ENCODE results near the gene TECPR2.
A peak's percentile ranks its signal among the peaks of the same experiment; 100 is the strongest.

Gene TECPR2

DNA sequence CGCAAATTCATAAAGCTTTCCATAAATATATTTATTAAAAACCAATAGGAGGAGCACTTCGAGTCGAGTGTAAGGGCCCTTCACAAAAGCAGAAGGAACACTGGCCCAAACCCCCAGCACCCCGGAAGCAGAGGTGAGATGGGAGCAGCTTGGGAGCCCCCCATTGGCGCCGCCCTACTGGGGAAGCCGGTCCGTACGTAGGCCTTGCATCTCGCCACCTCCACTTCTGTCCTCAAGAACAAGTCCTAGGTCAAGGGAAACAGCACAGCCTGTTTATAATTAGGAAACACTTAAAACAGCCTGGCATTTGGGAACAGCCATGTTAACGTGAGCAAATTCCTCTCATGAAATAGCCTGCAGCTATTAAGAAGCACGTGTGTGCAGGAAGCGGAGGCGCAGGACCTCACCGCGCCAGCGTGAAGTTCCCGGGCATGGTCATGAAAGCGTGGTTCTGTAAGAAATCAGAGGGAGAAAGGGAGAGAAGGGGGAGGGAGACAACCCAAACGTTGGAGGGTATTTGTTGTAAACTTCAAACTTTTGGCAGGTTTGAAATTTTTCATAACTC is 139.1 kb downstream of the TECPR2 start:
- TF ChIP-seq ZNF274 (IDR thresholded peaks at IDR 0.05; ENCODE audit: low read depth, low read length), result no peak
- no peak overlapping the region for H3K4me3 ChIP-seq (ENCODE audit: low read length)

DNA sequence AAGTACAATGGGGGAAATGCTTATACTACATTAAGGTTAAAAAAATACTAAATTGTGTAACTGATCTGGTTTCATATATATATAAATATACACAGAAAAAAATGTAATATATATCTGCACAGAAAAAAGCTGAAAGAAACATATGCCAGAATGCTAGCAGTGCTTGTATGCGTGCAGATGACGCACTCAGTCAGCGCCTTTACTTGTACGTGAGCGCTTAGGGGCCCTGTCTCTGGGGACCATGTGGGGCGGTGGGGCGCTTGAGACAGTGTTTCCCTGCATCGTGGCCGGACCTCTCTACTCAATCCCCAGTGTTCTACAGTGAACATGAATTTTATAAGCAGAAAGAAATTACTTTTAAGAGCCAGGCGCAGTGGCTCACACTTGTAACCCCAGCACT is 139.8 kb downstream of the TECPR2 start:
- H3K4me3 ChIP-seq (ENCODE audit: low read length), result no peak overlapping the region
- TF ChIP-seq ZNF274 (IDR thresholded peaks at IDR 0.05; ENCODE audit: low read depth, low read length), result no peak

DNA sequence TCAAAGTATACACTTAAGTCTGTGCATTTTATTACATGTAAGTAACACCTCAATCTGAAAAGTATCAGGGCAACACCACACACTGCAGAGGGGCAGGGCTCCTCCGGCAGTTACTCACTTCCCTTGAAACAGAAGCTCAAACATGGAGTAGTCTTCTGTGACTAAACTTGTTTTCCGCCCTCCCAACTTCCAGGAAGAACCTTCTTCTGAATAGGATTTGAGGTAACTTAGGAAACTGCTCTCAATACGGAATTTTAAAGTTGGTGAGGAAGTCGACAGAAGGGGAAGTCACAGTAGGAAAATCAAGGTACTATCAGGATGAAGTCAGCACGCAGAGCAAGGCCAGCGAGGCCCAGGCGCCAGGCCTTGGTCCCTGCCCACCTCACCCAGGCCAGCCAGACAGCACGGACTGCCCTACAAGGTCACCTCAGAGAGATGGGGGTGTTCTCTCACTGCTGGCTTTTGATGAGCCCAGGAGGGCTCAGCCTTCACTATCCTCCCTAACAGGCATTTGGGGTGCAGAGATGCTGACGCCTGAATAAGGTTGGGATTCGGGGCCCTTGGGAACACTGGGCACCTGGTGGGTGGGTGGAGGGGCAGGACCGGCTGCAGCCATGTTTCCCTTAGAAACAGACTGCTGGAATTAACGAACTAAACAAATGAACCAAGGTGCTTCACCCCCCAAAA is 141.0 kb downstream of the TECPR2 start:
- TF ChIP-seq ZNF274 (IDR thresholded peaks at IDR 0.05; ENCODE audit: low read depth, low read length), result no peak

DNA sequence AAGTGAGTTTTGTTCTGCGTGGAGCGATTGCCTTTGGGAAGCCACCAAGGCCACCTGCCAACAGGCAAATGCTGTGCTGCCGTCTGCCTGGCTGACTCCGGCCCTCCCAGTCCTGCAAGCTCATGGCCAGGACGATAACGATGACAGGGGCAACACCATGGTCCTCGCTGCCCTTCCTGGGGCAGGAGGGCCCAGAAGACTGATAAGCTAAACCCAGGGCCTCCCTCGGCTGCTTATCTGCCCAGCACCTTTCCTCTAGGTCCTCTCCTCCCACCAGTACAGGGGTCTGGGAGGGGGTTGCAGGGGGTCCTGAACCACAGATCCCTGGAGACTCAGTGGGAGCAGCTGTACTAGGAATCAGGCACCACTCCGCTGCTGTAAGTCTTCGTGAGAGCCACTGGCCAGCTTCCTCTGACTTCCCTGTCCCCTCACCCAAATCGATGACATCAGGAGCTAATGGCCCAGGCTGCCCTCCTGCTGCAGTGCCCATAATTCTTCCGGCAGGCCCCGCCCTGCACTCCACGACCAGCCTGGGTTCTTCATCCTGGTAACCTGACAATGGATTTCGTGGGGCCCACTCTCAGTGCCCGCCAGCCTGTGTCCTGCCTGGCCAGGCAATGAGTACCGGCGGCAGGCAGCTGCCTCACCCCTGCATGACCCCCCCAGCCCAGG is 141.7 kb downstream of the TECPR2 start:
- no peak for TF ChIP-seq ZNF274 (IDR thresholded peaks at IDR 0.05; ENCODE audit: low read depth, low read length)
- no peak overlapping the region for H3K4me3 ChIP-seq (ENCODE audit: low read length)

More for the DNA sequence above, 141.0 kb downstream of the TECPR2 start:
- no peak overlapping the region for H3K4me3 ChIP-seq (ENCODE audit: low read length)

DNA sequence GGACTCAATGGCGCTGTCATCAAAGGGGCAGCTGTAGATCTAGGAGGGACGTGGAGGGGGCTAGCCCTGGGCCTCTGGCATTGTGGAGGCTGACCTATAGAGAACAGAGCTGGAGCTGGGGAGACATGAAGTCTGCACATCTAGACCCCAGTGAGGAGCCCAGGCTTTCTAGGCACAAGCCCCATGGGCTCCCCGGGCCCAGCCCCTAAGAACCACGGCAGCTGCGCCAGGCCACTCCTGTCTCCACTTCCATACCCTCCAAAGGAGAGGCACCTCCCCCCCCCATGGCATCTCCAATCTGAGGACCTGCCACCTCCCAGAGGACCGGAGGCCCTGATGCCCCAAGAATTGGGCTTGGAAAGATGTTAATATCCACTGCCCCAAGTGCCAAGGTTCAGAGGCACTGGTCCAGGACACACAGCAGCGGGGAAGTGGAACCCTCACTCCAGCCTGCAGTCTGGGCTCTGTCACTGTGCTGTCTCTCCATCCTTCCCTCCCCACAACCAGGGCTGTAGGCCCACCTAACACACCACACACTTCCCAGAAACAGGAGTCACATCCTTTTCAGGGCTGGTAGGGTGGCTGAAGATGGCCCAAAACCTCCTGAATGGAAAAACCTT is 142.4 kb downstream of the TECPR2 start:
- H3K4me3 ChIP-seq (ENCODE audit: low read length), result no peak overlapping the region
- TF ChIP-seq ZNF274 (IDR thresholded peaks at IDR 0.05; ENCODE audit: low read depth, low read length), result no peak

DNA sequence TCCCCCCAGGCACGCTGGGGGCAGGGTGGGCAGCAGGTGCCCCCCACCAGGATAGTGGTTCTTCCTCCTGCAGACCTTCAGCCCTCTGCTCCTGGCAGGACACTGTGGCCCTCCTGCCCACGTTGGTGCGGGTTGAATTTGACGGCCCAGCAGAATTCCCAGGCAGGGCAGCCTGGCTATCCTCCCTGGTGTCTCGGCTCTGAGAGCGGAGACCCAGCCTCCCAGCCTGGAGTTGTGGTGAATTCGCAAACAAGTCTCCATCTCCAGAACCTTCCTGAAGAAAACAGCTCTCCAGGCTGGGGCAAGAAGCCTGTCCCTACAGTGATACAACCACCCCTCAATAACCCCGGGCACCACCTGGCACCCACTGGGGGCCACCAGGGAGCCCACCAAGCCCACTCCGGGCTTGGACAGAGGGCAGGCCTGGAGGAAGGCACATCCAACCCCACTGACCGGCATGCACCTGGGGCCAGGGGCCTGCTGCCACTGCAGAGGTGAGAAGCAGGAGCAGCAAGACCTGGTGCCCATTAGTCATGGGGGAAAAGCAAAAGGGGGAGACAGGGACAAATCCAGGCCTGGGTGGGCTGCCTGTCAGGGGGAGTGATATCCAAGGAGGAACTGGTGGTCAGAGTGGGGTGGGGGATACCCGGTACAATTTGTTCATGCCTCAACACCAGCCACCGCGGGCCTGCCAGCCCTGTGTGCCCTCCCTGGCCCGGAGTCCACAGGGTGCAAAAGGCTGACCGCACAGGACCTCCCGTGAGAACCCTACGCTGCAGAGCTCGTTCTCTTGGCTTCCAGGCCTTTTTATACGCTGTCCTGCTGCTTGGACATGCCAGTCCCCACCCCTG is 143.3 kb downstream of the TECPR2 start:
- TF ChIP-seq ZNF274 (IDR thresholded peaks at IDR 0.05; ENCODE audit: low read depth, low read length), result no peak
- no peak overlapping the region for H3K4me3 ChIP-seq (ENCODE audit: low read length)

DNA sequence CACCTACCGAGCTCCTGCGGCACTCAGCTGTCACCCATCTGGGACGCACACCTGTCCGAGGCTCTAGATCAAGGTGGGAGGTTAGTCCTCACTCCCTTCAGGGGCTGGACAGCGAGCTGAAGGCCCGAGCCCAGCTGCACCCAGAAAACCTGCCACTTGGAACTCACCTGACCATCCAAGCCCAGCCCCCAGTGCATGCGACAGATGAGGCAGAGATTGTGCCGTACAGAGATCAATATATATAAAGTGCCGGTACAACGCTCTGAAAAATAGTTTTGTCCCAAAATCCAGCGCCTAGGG is 143.8 kb downstream of the TECPR2 start:
- no peak overlapping the region for H3K4me3 ChIP-seq (ENCODE audit: low read length)
- TF ChIP-seq ZNF274 (IDR thresholded peaks at IDR 0.05; ENCODE audit: low read depth, low read length), result no peak

DNA sequence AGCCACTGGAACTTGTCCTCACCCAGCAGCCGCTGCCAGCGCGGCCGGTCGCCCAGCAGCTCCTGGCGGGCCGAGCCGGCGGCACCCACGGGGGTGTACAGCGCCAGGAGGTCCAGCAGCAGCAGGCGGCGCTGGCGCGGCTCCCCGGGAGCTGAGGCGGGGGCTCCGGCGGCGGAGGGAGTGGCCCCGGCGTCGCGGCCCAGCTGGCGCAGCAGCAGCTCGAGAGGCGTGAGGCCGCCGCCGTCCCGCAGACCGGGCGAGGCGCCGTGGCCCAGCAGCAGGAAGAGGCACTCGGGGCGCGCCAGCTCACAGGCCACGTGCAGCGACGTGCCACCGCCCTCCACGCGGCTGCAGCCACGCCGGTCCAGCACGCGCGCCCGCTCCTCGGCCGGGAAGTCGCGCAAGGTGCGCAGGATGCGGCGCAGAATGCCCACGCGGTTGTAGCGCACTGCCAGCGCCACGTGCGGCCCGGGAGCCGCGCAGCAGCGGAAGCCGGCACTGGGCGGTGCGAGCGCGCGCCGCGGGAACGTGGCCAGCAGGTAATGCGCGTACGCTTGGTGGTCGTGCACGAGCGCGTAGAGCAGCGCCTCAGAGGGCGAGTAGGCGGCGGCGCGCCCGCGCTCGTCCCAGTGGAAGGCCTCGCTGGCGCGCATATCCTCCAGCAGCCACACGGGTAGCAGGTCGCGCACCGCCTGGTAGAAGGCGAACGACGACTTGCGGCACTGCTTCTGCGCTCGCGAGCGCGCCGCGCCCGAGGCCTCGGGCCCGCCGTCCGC is 144.5 kb downstream of the TECPR2 start:
- no peak overlapping the region for H3K4me3 ChIP-seq (ENCODE audit: low read length)
- no peak for TF ChIP-seq ZNF274 (IDR thresholded peaks at IDR 0.05; ENCODE audit: low read depth, low read length)

DNA sequence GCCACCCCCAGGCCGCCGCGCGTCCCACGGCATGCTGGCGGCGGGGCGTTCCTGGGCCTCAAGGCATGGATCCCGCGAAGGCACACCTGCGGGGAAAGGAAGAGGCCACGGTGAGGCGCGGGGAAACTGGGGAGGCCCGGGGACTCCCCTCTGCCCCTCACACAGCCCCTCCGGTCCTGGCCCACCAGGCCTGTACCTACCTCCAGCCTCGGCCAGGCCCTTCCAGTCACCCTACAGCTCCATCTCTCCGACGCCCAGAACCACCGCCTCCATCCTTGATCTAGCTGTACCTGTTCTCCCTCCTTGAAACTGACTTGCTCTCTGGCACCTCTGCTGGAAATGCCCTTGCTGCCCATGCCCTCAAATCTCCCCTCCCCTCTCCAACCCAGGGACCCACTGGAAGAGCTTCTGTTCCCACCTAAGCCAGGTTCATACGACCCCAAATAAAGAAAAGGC is 145.1 kb downstream of the TECPR2 start:
- H3K4me3 ChIP-seq (ENCODE audit: low read length), result no peak overlapping the region
- no peak for TF ChIP-seq ZNF274 (IDR thresholded peaks at IDR 0.05; ENCODE audit: low read depth, low read length)

DNA sequence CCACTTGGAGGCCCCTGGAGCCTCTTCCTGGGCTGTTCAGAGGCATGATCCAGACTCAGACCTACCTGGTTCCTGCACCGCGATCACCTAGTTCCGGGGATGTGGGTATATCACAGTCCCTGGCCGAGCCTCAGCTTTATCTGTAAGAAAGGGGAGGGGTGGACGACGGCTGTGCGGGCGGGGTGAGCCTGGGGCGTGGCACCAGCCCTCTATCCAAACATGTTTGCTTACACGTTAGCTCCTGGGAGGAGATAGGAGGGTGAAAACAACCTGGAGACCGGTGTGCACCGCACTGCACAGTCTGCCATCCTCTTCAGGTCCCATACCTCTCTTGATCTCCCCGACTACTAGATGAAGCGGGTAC is 145.7 kb downstream of the TECPR2 start:
- TF ChIP-seq ZNF274 (IDR thresholded peaks at IDR 0.05; ENCODE audit: low read depth, low read length), result no peak
- no peak overlapping the region for H3K4me3 ChIP-seq (ENCODE audit: low read length)

DNA sequence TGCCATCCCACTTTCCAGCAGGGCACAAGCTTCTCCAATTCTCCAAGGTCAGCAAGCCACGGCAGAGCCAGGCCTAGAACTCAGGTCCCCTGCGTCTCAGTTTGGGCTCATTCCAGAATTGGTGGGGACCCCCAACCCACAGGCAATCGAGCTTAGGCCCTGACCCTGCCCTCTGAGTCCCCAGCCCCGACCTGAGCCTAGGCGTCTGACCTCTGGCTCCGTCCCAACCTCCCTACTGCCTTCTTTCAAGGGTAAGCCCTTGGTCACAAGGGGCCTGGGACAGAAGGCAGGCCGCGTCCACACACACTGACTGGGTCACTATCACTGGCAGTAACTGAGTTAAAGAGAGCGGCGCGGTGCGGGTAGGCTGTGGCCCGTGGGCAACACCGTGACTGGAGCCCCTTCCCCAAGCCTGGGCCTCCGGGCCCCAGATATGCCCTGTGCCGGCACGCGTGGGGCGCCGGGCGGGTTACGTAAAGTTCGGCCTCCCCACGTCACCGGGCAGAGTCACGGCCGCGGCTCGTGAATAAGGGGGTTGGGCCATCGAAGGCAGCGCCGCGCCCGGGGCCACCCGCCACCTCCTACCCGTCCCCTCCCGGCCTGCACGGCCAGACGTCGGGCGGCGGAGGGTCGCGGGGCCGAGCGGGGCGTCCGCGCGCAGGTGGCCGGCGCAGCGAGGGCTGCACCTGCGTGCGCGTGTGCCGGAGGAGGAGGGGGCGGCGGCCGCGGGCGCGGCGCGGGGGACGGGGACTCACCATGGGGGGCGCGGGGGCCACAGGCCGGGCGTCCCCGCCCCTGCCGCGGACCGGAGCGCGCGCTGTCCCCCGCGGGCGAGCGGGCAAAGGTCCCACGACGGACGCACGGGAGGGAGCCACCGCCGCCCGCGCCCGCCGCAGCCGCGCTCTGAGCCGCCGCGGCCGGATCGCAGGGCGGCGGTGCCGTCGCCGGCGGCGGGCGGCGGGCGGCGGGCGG is 146.3 kb downstream of the TECPR2 start:
- no peak for TF ChIP-seq ZNF274 (IDR thresholded peaks at IDR 0.05; ENCODE audit: low read depth, low read length)
- peak overlapping the region; percentile 34 for H3K4me3 ChIP-seq (ENCODE audit: low read length)
